Motor neuron (in vitro differentiated cells): ENCODE results near the gene LMF2. TPM values are rescaled to one million over a fixed set of nuclear protein-coding genes. Genes with fewer than 3 reads are reported as not detected.
"Not testable (repeated sequence)": the region's sequence is repeated elsewhere in the genome, so short reads cannot be mapped to it uniquely, and the experiment has no call there.

Experiments used
- ATAC-seq, 8 experiments: fragments of 200-7000 bp; cut with Tn5 transposase; replicated peaks in 6 of 8; 2 replicates each; pipeline ENCODE4 v1.8.0; 2021; ENCODE audit warnings: mild to moderate bottlenecking in 8 of 8, moderate library complexity in 8 of 8
- H3K27ac ChIP-seq, 2 donors: fragments of 250-450 bp; sonication (Bioruptor Pico); 2 replicates each; pipeline ENCODE4 v1.9.0; 2021; ENCODE audit warnings: antibody characterized with exemption in 2 of 2, mild to moderate bottlenecking in 2 of 2, moderate library complexity in 1 of 2
- H3K4me1 ChIP-seq, 2 donors: fragments of 250-450 bp; sonication (Bioruptor Pico); replicated peaks in 1 of 2; 2 replicates each; pipeline ENCODE4 v1.6.1; 2021; ENCODE audit warnings: antibody characterized with exemption in 2 of 2, mild to moderate bottlenecking in 2 of 2, moderate library complexity in 1 of 2
- H3K4me3 ChIP-seq, 5 donors: fragments of 250-450 bp; sonication (Bioruptor Pico); 2 replicates each; pipeline ENCODE4 v1.9.0; 2021; ENCODE audit warnings: antibody characterized with exemption in 5 of 5, mild to moderate bottlenecking in 5 of 5, moderate library complexity in 4 of 5
- WGBS, 10 experiments: fragments of 450-650 bp; shearing (Covaris generic); methylation state at CpG; one replicate each; pipeline ENCODE4 v1.0.0; 2022; 5-methylcytosine and 5-hydroxymethylcytosine counted together
- in situ Hi-C, 9 experiments: fragments of 400-800 bp; cut with MboI; loops; one replicate each; pipeline ENCODE4 v1.15.0; 2021; ENCODE audit warnings: low sequenced_read_pairs in 9 of 9, low pct_unique_long_range_greater_than_20kb in 2 of 9; ENCODE audit not compliant: unreplicated experiment in 9 of 9
- total RNA-seq, 8 experiments: library from RNA; unstranded; fragments of 300-600 nt; gene quantifications; 2 replicates each; pipeline versions ENCODE4 v1.2.3 to v1.2.4, GENCODE V29; 2022

Gene LMF2
- total RNA-seq, 8 experiments from 2014 or later, result 20.2 to 44.9 (median 39.9) TPM

DNA sequence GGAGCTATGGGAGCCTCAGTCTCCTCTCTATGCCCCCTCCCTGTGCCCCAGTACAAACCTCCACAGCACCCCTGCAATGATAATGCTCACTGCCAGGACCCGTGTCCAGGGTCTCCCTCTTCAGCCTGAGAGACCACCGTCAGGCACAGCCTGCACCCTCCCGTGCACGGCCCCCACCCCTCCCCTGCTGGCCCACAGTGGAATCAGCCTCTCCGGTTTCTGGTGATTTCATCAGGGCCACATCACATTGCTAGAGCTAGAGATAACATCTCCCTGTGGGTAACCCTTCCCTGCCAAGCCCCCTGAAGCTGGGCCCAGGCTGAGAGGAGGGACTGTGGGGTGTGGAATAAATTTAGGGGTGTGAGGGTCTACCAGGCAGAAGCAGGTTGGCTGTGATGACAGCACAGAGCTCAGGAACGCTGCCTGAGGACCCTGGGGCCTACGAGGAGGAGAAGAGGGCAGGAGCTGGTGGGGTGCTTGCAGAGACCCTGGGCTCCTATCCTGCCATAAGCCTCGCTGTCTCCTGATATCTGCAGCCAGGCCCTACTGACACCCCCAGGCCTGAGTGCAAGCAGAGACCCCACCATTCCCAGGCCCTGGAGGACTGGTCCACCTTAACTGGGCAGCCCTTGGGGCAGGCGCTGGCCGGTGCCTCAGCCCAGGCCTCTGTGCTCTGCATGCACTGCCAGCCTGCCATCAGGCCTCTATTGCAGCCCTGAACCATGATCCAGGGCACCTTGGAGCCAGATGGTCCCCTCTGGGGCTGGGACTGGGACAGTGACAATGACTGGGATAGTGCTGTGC, 38.2 kb upstream of the LMF2 start, which contains the start of gene KLHDC7B:
Gene KLHDC7B, plus strand, starts transcription at position 378 of the 804 bp plus-strand sequence. Its CDS starts 345 bp downstream, at position 723.
- in situ Hi-C loops, result no loop called here
- 70 to 86% (median 81%) methylated on average over 2 to 4 of the region's 10 CpGs; no CpG with 5 or more reads in 6 of the 10 experiments for WGBS, 10 experiments
- H3K4me1 ChIP-seq, result peaks cover 22 to 31% of the 10 kb centered on the region in 2 donors
- ATAC-seq, result peak in 5 of 8 experiments; percentile 36 to 92 (median 75)
- H3K4me3 ChIP-seq, result peak within 1 kb of the TSS in 1 of 5 donors; percentile 23
- H3K27ac ChIP-seq, result peak within 1 kb of the TSS in 1 of 2 donors; percentile 49

- peak in 3 of 8 experiments; percentile 5 to 13 (median 8) for ATAC-seq
- 0 to 94% (median 83%) methylated on average over 1 to 3 of the region's 5 CpGs; no CpG with 5 or more reads in 4 of the 10 experiments for WGBS, 10 experiments
- H3K4me3 ChIP-seq, result no peak overlapping the region
Observed at GRCh38 chr22:50544746-50545253, 37.3 kb upstream of the LMF2 start.

GRCh38 chr22:50544078-50544745, 36.7 kb upstream of the LMF2 start:
- in situ Hi-C loops, result no loop called here
- 3 to 33% (median 13%) methylated on average over 1 to 21 of the region's 52 CpGs; no CpG with 5 or more reads in 5 of the 10 experiments for WGBS, 10 experiments
- Histone ChIP-seq H3K4me1 (peaks cover 22 to 31% of the 10 kb centered on the region in 2 donors), H3K27ac (no peak overlapping the region), H3K4me3 (peak overlapping the region in 3 of 5 donors; percentile 1 to 17 (median 2))
- peak; percentile 39 to 85 (median 76) for ATAC-seq

More at GRCh38 chr22:50544746-50545253, 37.3 kb upstream of the LMF2 start:
- in situ Hi-C loops, result no loop called here
- peaks cover 22 to 31% of the 10 kb centered on the region in 2 donors for H3K4me1 ChIP-seq
- no peak overlapping the region for H3K27ac ChIP-seq

DNA sequence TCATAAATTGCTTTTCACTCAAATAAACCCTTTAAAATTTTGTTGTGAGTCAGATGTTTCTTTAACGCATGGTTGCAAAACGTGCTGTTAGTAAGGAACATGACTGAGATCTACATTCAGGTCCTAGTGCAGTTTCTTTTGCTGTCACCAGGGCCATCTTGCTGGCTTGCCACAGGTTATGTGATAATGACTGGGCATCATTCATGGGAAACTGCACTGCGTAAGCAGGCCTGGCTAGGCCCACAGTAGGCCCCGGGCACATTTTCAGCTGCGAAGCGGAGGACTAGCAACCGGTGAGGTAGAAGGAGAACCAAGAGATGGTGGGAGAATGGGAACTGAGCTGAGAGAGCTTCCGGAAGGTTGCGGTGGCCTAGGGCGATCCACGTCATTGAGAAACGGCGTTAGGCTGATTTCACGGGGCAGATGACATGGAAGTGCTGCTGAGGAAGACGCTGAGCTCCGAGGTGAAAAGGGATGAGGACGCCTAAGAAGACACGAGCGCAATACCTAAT, 35.0 kb upstream of the LMF2 start:
- H3K4me3 ChIP-seq, result no peak overlapping the region
- in situ Hi-C loops, result no loop called here
- ATAC-seq, result no peak
- 69 to 95% (median 87%) methylated on average over 4 to 18 of the region's 19 CpGs for WGBS, 10 experiments
- H3K27ac ChIP-seq, result no peak overlapping the region
- peaks cover 22 to 29% of the 10 kb centered on the region in 2 donors for H3K4me1 ChIP-seq

GRCh38 chr22:50541667-50542026, 34.1 kb upstream of the LMF2 start:
- H3K4me1 ChIP-seq, result peaks cover 22 to 24% of the 10 kb centered on the region in 2 donors
- ATAC-seq, result peak in 2 of 8 experiments; percentile 45 to 61
- H3K27ac ChIP-seq, in situ Hi-C loops, H3K4me3 ChIP-seq: not testable (repeated sequence)
- WGBS, 10 experiments, result 0 to 100% (median 73%) methylated on average over 1 to 5 of the region's 5 CpGs; no CpG with 5 or more reads in 1 of the 10 experiments

- H3K4me3 ChIP-seq, result no peak overlapping the region
- no peak overlapping the region for H3K27ac ChIP-seq
- H3K4me1 ChIP-seq, result peaks cover 11 to 15% of the 10 kb centered on the region in 2 donors
- in situ Hi-C loops, result no loop called here
- WGBS, 10 experiments, result 17 to 91% (median 85%) methylated on average over 1 to 10 of the region's 10 CpGs; no CpG with 5 or more reads in 1 of the 10 experiments
- ATAC-seq, result no peak
Observed at GRCh38 chr22:50540381-50540780, 32.9 kb upstream of the LMF2 start.

DNA sequence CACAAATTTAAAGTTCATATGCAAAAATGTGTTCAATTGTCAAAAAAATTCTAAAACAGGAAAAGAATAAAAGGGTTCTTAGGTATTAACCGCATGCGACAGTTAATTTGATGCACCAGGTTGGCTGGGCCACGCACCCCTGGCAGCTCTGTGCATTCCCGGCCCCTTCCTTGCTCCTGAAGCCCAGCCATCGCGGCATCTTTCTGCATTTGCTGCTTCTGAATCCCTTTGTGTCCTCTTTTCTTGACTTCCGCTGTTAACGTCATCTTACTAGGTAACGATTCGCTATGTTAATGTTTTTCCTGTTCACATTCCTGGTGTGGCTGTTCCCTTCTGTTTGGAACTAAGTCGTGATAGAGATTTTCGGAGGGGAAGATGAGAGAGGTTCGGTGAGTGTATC, 30.3 kb upstream of the LMF2 start:
- Histone ChIP-seq H3K27ac (no peak overlapping the region), H3K4me1 (no peaks in the 10 kb centered on the region), H3K4me3 (no peak overlapping the region)
- in situ Hi-C loops, result no loop called here
- ATAC-seq, result no peak
- 47 to 93% (median 86%) methylated on average over 2 to 12 of the region's 13 CpGs for WGBS, 10 experiments

DNA sequence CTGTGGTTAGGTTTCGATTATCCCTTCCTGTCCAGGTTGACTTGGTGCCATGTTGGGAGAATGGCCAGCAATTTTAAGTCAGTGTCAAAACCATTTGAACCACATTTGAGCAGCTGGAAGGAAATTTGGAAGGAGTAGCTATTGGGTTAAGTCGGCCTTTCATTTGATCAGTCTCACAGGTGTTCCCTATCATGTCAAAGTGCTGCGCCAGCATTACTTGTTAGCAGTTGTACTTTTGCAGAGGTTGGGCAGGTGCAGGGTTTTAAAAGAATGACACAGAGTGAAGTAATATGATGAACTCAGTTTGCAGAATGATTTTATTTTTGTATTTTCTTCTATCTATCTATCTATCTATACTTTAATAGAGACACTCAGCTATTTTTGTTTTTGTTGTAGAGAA, 28.7 kb upstream of the LMF2 start:
- Histone ChIP-seq H3K4me3 (no peak overlapping the region), H3K27ac (no peak overlapping the region), H3K4me1 (peaks cover 7 to 14% of the 10 kb centered on the region in 2 donors)
- in situ Hi-C loops, result no loop called here
- no peak for ATAC-seq
- WGBS, 10 experiments, result 20 to 92% (median 60%) methylated on average over 1 to 3 of the region's 3 CpGs; no CpG with 5 or more reads in 3 of the 10 experiments

- no peak for ATAC-seq
Observed at GRCh38 chr22:50535113-50535512, 27.6 kb upstream of the LMF2 start.

GRCh38 chr22:50533856-50534711, 26.6 kb upstream of the LMF2 start:
- H3K4me3 ChIP-seq, H3K27ac ChIP-seq, in situ Hi-C loops, ATAC-seq: not testable (repeated sequence)
- 14 to 81% (median 60%) methylated on average over 2 to 15 of the region's 21 CpGs; no CpG with 5 or more reads in 1 of the 10 experiments for WGBS, 10 experiments
- peaks cover 15 to 25% of the 10 kb centered on the region in 2 donors for H3K4me1 ChIP-seq

More at GRCh38 chr22:50535113-50535512, 27.6 kb upstream of the LMF2 start:
- Histone ChIP-seq H3K4me1 (peaks cover 15 to 25% of the 10 kb centered on the region in 2 donors), H3K27ac (no peak overlapping the region), H3K4me3 (no peak overlapping the region)
- 77 to 100% (median 81%) methylated on average over 3 to 6 of the region's 8 CpGs; no CpG with 5 or more reads in 3 of the 10 experiments for WGBS, 10 experiments
- in situ Hi-C loops, result no loop called here

- H3K27ac ChIP-seq, result no peak overlapping the region
- 46 to 90% (median 71%) methylated on average over 2 to 14 of the region's 19 CpGs for WGBS, 10 experiments
- peak overlapping the region in 2 of 5 donors; percentile 36 to 44 for H3K4me3 ChIP-seq
- H3K4me1 ChIP-seq, result peaks cover 15 to 25% of the 10 kb centered on the region in 2 donors
- in situ Hi-C loops, result no loop called here
- ATAC-seq, result no peak
Observed at GRCh38 chr22:50532824-50533796, 25.6 kb upstream of the LMF2 start.
